NCI-H446 treated with DMSO at 0.1 percent for 48 hours (cell line): Measurements from ENCODE around the gene TUBG2.

Experiments used
- DNase-seq: peaks from one replicate; lab custom pipeline; 2025; lab: John Stamatoyannopoulos, UW

TUBG2 gene

GRCh38 chr17:42677012-42677857, 18.2 kb downstream of the TUBG2 start:
- DNase-seq, result peak; percentile 99

- DNase-seq, result peak; percentile 77
Measured at GRCh38 chr17:42677921-42678781, 19.1 kb downstream of the TUBG2 start.

- DNase-seq, result no peak
Measured at GRCh38 chr17:42678951-42679491, 19.9 kb downstream of the TUBG2 start.

- no peak for DNase-seq
Measured at GRCh38 chr17:42679492-42680330, 20.6 kb downstream of the TUBG2 start.

- no peak for DNase-seq
Measured at GRCh38 chr17:42680331-42680808, 21.3 kb downstream of the TUBG2 start.

- peak; percentile 45 for DNase-seq
Measured at GRCh38 chr17:42681976-42682721, 23.1 kb downstream of the TUBG2 start, which contains the start of gene CNTNAP1. Gene CNTNAP1 (plus strand): TSS chr17:42682531. CDS start chr17:42682830, 299 bp downstream.

- DNase-seq, result peak; percentile 45
Measured at GRCh38 chr17:42682722-42683403, 23.8 kb downstream of the TUBG2 start.

- no peak for DNase-seq
Measured at GRCh38 chr17:42683407-42684034, 24.4 kb downstream of the TUBG2 start.

- no peak for DNase-seq
Measured at GRCh38 chr17:42684929-42685556, 26.0 kb downstream of the TUBG2 start.

- DNase-seq, result no peak
Measured at GRCh38 chr17:42685831-42686230, 26.7 kb downstream of the TUBG2 start.

- no peak for DNase-seq
Measured at GRCh38 chr17:42686520-42687128, 27.5 kb downstream of the TUBG2 start.

GRCh38 chr17:42687707-42688320, 28.7 kb downstream of the TUBG2 start:
- no peak for DNase-seq

GRCh38 chr17:42690596-42690995, 31.5 kb downstream of the TUBG2 start:
- no peak for DNase-seq

GRCh38 chr17:42691021-42691545, 32.0 kb downstream of the TUBG2 start:
- no peak for DNase-seq

GRCh38 chr17:42692489-42692888, 33.4 kb downstream of the TUBG2 start:
- DNase-seq, result no peak

GRCh38 chr17:42694524-42694923, 35.4 kb downstream of the TUBG2 start:
- DNase-seq, result no peak

GRCh38 chr17:42695500-42695899, 36.4 kb downstream of the TUBG2 start:
- no peak for DNase-seq
